T-helper 2 cell treated with Interferon-gamma antibody and Interleukin-4, amounts not matched to agents 5 μg/mL and 100 μg/mL, for 36 hours (primary cell): Measurements from ENCODE around the gene RASAL3.
"Not testable (repeated sequence)": the region's sequence is repeated elsewhere in the genome, so short reads cannot be mapped to it uniquely, and the experiment has no call there.

Source experiments
- DNase-seq: peaks from one replicate; pipeline ENCODE4 v3.0.0; 2021; ENCODE audit warnings: low spot score
- H3K27ac Mint-ChIP-seq: one replicate; pipeline ENCODE4 v1.8.0; 2021; ENCODE audit warnings: mild to moderate bottlenecking, mixed read lengths
- H3K27me3 Mint-ChIP-seq: one replicate; pipeline ENCODE4 v1.8.0; 2021; ENCODE audit warnings: low read depth, mixed read lengths
- H3K36me3 Mint-ChIP-seq: one replicate; pipeline ENCODE4 v1.8.0; 2021; ENCODE audit warnings: low read depth, mixed read lengths
- H3K4me1 Mint-ChIP-seq: one replicate; pipeline ENCODE4 v1.8.0; 2021; ENCODE audit warnings: low read depth, mixed read lengths
- H3K4me3 Mint-ChIP-seq: one replicate; pipeline ENCODE4 v1.8.0; 2022; ENCODE audit warnings: mild to moderate bottlenecking, moderate library complexity, mixed read lengths
- H3K9me3 Mint-ChIP-seq: one replicate; pipeline ENCODE4 v1.8.0; 2021; ENCODE audit warnings: mixed read lengths

RASAL3 gene

GRCh38 chr19:15418231-15418578, 46.1 kb downstream of the RASAL3 start:
- no peak for DNase-seq
- Mint-ChIP-seq H3K27me3 (no peaks in the 10 kb centered on the region), H3K4me1 (peaks cover 35% of the 10 kb centered on the region), H3K4me3 (peak overlapping the region; percentile 100), H3K36me3 (peaks cover 27% of the 10 kb centered on the region), H3K27ac (peak overlapping the region; percentile 99), H3K9me3 (no peaks in the 10 kb centered on the region)

- Mint-ChIP-seq H3K4me1 (peaks cover 38% of the 10 kb centered on the region), H3K36me3 (peaks cover 22% of the 10 kb centered on the region)
- no peak for DNase-seq
These were observed 46.6 kb downstream of the RASAL3 start for GRCh38 chr19:15417699-15418098.

GRCh38 chr19:15412832-15413231, 51.5 kb downstream of the RASAL3 start:
- H3K4me1 Mint-ChIP-seq, result peaks cover 29% of the 10 kb centered on the region
- H3K9me3 Mint-ChIP-seq, result no peaks in the 10 kb centered on the region
- H3K4me3 Mint-ChIP-seq, result no peak overlapping the region
- peaks cover 16% of the 10 kb centered on the region for H3K36me3 Mint-ChIP-seq
- no peaks in the 10 kb centered on the region for H3K27me3 Mint-ChIP-seq
- no peak for DNase-seq
- H3K27ac Mint-ChIP-seq, result peak overlapping the region; percentile 41

More at GRCh38 chr19:15417699-15418098, 46.6 kb downstream of the RASAL3 start:
- Mint-ChIP-seq H3K4me3 (peak overlapping the region; percentile 100), H3K27ac (peak overlapping the region; percentile 99), H3K27me3 (no peaks in the 10 kb centered on the region), H3K9me3 (no peaks in the 10 kb centered on the region)

DNA sequence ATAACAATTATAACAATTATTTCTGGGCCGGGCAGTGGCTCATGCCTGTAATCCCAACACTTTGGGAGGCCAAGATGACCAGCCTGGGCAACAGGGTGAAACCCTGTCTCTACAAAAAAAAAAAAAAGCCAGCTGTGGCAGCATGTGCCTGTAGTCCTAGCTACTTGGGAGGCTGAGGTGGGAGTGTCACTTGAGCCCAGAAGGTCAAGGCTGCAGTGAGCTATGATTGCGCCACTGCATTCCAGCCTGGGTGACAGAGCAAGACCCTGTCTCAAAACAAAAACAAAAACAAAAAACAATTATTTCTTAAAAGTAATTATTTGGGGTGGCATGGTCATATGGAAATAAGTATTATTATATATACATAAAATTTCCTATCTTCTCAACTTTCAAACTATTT, 53.0 kb downstream of the RASAL3 start:
- H3K27ac Mint-ChIP-seq, H3K9me3 Mint-ChIP-seq, H3K4me3 Mint-ChIP-seq, DNase-seq, H3K27me3 Mint-ChIP-seq: not testable (repeated sequence)
- peaks cover 17% of the 10 kb centered on the region for H3K4me1 Mint-ChIP-seq
- peaks cover 19% of the 10 kb centered on the region for H3K36me3 Mint-ChIP-seq

GRCh38 chr19:15404780-15405211, 59.5 kb downstream of the RASAL3 start:
- Mint-ChIP-seq H3K4me3 (no peak overlapping the region), H3K9me3 (no peaks in the 10 kb centered on the region), H3K27me3 (no peaks in the 10 kb centered on the region), H3K36me3 (peaks cover 26% of the 10 kb centered on the region), H3K27ac (no peak overlapping the region), H3K4me1 (peaks cover 8% of the 10 kb centered on the region)
- DNase-seq, result no peak

DNA sequence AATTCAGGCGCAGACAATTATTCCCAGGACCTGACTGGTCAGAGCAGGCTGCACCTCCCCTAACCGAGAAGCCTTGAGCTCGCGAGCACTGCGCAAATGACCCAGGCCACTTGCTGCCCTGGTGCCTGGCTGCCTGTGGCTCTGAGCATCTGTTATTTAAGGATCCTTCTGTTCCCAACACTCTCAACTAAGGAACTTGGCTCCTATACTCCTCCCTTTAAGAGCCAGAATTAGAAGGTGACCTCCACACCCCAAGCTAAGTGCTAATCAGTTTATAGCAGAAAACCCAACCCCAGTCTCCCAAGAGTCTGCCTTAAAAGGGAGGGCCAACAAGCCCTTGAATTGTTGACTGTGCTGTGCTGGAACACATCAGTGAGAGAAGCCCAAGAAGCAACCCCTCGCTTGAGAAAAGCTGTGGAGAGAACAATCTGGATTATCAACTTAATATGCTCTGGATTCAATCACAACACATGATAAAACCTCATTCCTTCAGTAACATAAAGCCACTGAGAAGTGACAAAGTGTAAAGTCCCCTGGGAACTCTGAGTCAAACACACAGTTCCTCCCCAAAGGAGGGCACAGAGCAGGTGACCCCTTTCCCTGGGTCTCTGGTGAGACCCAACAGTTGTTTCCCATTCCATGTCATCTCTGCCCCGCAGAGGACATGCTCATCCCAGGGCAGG, 60.1 kb downstream of the RASAL3 start:
- no peak for DNase-seq
- H3K9me3 Mint-ChIP-seq, result no peaks in the 10 kb centered on the region
- no peak overlapping the region for H3K27ac Mint-ChIP-seq
- H3K4me3 Mint-ChIP-seq, result no peak overlapping the region
- peaks cover 8% of the 10 kb centered on the region for H3K4me1 Mint-ChIP-seq
- H3K36me3 Mint-ChIP-seq, result peaks cover 24% of the 10 kb centered on the region
- no peaks in the 10 kb centered on the region for H3K27me3 Mint-ChIP-seq

DNA sequence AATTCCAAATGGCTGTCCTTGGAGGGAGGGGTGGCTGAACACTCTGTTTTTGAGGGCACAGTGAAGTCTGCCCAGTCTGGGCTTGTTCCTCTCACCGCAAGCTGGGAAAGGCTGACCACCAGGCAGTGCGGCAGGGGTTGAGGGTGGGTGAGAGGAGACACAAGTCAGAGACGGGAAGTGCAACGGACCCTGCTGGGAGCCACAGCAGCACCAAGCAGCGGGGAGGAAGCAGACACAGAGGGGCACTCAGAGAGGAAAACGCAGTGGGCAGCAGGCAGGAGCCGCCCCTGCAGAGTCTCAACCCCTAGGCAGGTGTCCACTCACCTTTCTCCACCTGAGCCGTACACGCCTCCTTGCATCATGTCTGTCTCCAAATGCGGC, 61.2 kb downstream of the RASAL3 start:
- no peak for DNase-seq
- Mint-ChIP-seq H3K4me1 (peaks cover 6% of the 10 kb centered on the region), H3K36me3 (peaks cover 25% of the 10 kb centered on the region), H3K4me3 (no peak overlapping the region), H3K27me3 (no peaks in the 10 kb centered on the region), H3K9me3 (no peaks in the 10 kb centered on the region), H3K27ac (no peak overlapping the region)

- H3K4me1 Mint-ChIP-seq, result peaks cover 4% of the 10 kb centered on the region
- no peaks in the 10 kb centered on the region for H3K9me3 Mint-ChIP-seq
- H3K4me3 Mint-ChIP-seq, result no peak overlapping the region
- no peak overlapping the region for H3K27ac Mint-ChIP-seq
- no peak for DNase-seq
- H3K27me3 Mint-ChIP-seq, result no peaks in the 10 kb centered on the region
- H3K36me3 Mint-ChIP-seq, result peaks cover 24% of the 10 kb centered on the region
These were observed 61.8 kb downstream of the RASAL3 start for GRCh38 chr19:15402411-15403150.
